Neural cell (in vitro differentiated cells): ENCODE data around the gene TXK. TPM values are rescaled to one million over a fixed set of nuclear protein-coding genes. Genes with fewer than 3 reads are reported as not detected.

Source experiments
- H2AFZ ChIP-seq: fragments of 200-600, 300-800 bp; sonication (generic), shearing (Covaris generic); 2 replicates; pipeline ENCODE4 v1.6.0; 2014; ENCODE audit warnings: low read depth, mild to moderate bottlenecking, antibody characterized with exemption, low read length, moderate library complexity
- H3F3A ChIP-seq: fragments of 200-600 bp; shearing (Covaris generic); 2 replicates; pipeline ENCODE4 v1.6.1; 2016; ENCODE audit warnings: mild to moderate bottlenecking, moderate library complexity, mixed read lengths, antibody characterized with exemption, low read length; ENCODE audit not compliant: insufficient read depth, poor library complexity, severe bottlenecking
- H3K27ac ChIP-seq: fragments of 200-600, 300-800 bp; sonication (generic), shearing (Covaris generic); 2 replicates; pipeline ENCODE4 v1.5.1; 2014; ENCODE audit warnings: mild to moderate bottlenecking, low read length, moderate library complexity
- H3K27me3 ChIP-seq: fragments of 300-800, 200-600 bp; sonication (generic), shearing (Covaris generic); 2 replicates; pipeline ENCODE4 v1.6.0; 2014; ENCODE audit warnings: mild to moderate bottlenecking, low read depth, low read length, moderate library complexity; ENCODE audit not compliant: insufficient read depth
- H3K36me3 ChIP-seq: fragments of 300-800, 200-600 bp; sonication (generic), shearing (Covaris generic); 2 replicates; pipeline ENCODE4 v1.5.1; 2014; ENCODE audit warnings: mild to moderate bottlenecking, antibody characterized with exemption, low read length, moderate library complexity; ENCODE audit not compliant: insufficient read depth
- H3K4me2 ChIP-seq: fragments of 300-800, 200-600 bp; sonication (generic), shearing (Covaris generic); 2 replicates; pipeline ENCODE4 v1.6.0; 2014; ENCODE audit warnings: mild to moderate bottlenecking, low read length
- H3K4me3 ChIP-seq: fragments of 300-800, 200-600 bp; sonication (generic), shearing (Covaris generic); 2 replicates; pipeline ENCODE4 v1.5.1; 2014; ENCODE audit warnings: mild to moderate bottlenecking, low read length, moderate library complexity
- H3K79me2 ChIP-seq: fragments of 200-600 bp; shearing (Covaris generic); replicated peaks from 2 replicates; pipeline ENCODE4 v1.6.0; 2014; ENCODE audit warnings: mild to moderate bottlenecking, low read length, moderate library complexity; ENCODE audit not compliant: insufficient read depth
- H3K9ac ChIP-seq: fragments of 300-800, 200-600 bp; sonication (generic), shearing (Covaris generic); 2 replicates; pipeline ENCODE4 v1.6.1; 2016; ENCODE audit warnings: mild to moderate bottlenecking, low read length, mixed read lengths
- H3K9me2 ChIP-seq: fragments of 200-600 bp; shearing (Covaris generic); 2 replicates; pipeline ENCODE4 v1.6.1; 2016; ENCODE audit warnings: mild to moderate bottlenecking, low read length, mixed read lengths; ENCODE audit not compliant: insufficient read depth
- H3K9me3 ChIP-seq: fragments of 200-600, 300-800 bp; sonication (generic), shearing (Covaris generic); 2 replicates; pipeline ENCODE4 v1.6.1; 2016; ENCODE audit warnings: mild to moderate bottlenecking, mixed run types, low read length, moderate library complexity, mixed read lengths
- H4K20me1 ChIP-seq: fragments of 200-600 bp; shearing (Covaris generic); 2 replicates; pipeline ENCODE4 v1.6.1; 2016; ENCODE audit warnings: mild to moderate bottlenecking, mixed run types; ENCODE audit not compliant: insufficient read depth
- CTCF ChIP-seq: fragments of 450-650 bp; IDR thresholded peaks from 2 replicates; pipeline ENCODE4 v1.5.1; 2014; ENCODE audit warnings: antibody characterized with exemption, mild to moderate bottlenecking, moderate library complexity; ENCODE audit not compliant: poor library complexity, severe bottlenecking
- EP300 ChIP-seq: fragments of 450-650 bp; conservative IDR thresholded peaks from 2 replicates; pipeline ENCODE4 v1.6.1; 2014; ENCODE audit warnings: antibody characterized with exemption, mild to moderate bottlenecking, moderate library complexity; ENCODE audit not compliant: poor library complexity, severe bottlenecking
- EZH2 ChIP-seq: fragments of 200-600, 300-800 bp; shearing (Covaris generic), sonication (generic); IDR thresholded peaks from 2 replicates; pipeline ENCODE4 v1.6.1; 2014; ENCODE audit warnings: antibody characterized with exemption, low read length, borderline replicate concordance, mild to moderate bottlenecking; ENCODE audit not compliant: insufficient read depth, poor library complexity, severe bottlenecking
- MXI1 ChIP-seq: fragments of 450-650 bp; conservative IDR thresholded peaks from 2 replicates; pipeline ENCODE4 v1.6.1; 2014; ENCODE audit warnings: antibody characterized with exemption, mild to moderate bottlenecking; ENCODE audit not compliant: poor library complexity, severe bottlenecking
- POLR2AphosphoS5 ChIP-seq: IDR thresholded peaks from 2 replicates; pipeline ENCODE4 v1.6.1; 2012
- RAD21 ChIP-seq: fragments of 450-650 bp; conservative IDR thresholded peaks from 2 replicates; pipeline ENCODE4 v1.6.1; 2014; ENCODE audit warnings: antibody characterized with exemption, mild to moderate bottlenecking, moderate library complexity
- REST ChIP-seq: IDR thresholded peaks from 2 replicates; pipeline ENCODE4 v1.6.1; 2012; ENCODE audit warnings: borderline replicate concordance
- SMC3 ChIP-seq: fragments of 450-650 bp; conservative IDR thresholded peaks from 2 replicates; pipeline ENCODE4 v1.6.1; 2014; ENCODE audit warnings: antibody characterized with exemption, mild to moderate bottlenecking, moderate library complexity; ENCODE audit not compliant: poor library complexity
- TAF1 ChIP-seq: IDR thresholded peaks from 2 replicates; pipeline ENCODE4 v1.6.1; 2012; ENCODE audit warnings: low read depth
- polyA plus RNA-seq: library from polyadenylated mRNA; depleted of rRNA; stranded (reverse); fragments of >200 nt; gene quantifications from 2 replicates; pipeline ENCODE4 v1.2.3, GENCODE V29; 2014

TXK gene
- polyA plus RNA-seq, 1 donor from 2014 or later = not detected

GRCh38 chr4:48133669-48134068, 381 bp downstream of the TXK start:
- Histone ChIP-seq H3K9me3 (no peaks in the 10 kb centered on the region), H3K4me2 (no peak overlapping the region), H3K27ac (no peak overlapping the region), H3K27me3 (no peaks in the 10 kb centered on the region), H3K4me3 (no peak overlapping the region), H3K79me2 (no peaks in the 10 kb centered on the region), H3K9me2 (no peaks in the 10 kb centered on the region), H3K36me3 (no peaks in the 10 kb centered on the region), H2AFZ (no peak overlapping the region), H4K20me1 (no peaks in the 10 kb centered on the region), H3F3A (no peaks in the 10 kb centered on the region), H3K9ac (no peak overlapping the region)
- TF ChIP-seq MXI1 (no peak), EZH2 (no peak), POLR2AphosphoS5 (no peak), RAD21 (no peak), SMC3 (no peak), TAF1 (no peak), REST (no peak), EP300 (no peak), CTCF (no peak)

GRCh38 chr4:48131736-48132135, 2.3 kb downstream of the TXK start:
- Histone ChIP-seq H3K36me3 (no peaks in the 10 kb centered on the region), H4K20me1 (no peaks in the 10 kb centered on the region), H3K9me2 (no peaks in the 10 kb centered on the region), H2AFZ (no peak overlapping the region), H3K9me3 (no peaks in the 10 kb centered on the region), H3K9ac (no peak overlapping the region), H3K79me2 (no peaks in the 10 kb centered on the region), H3K27me3 (no peaks in the 10 kb centered on the region), H3K4me2 (no peak overlapping the region), H3K27ac (no peak overlapping the region), H3K4me3 (no peak overlapping the region), H3F3A (no peaks in the 10 kb centered on the region)
- TF ChIP-seq POLR2AphosphoS5 = no peak
- no peak for TF ChIP-seq REST
- TF ChIP-seq CTCF = no peak
- no peak for TF ChIP-seq SMC3
- TF ChIP-seq RAD21 = no peak
- no peak for TF ChIP-seq EZH2
- no peak for TF ChIP-seq TAF1
- no peak for TF ChIP-seq MXI1
- TF ChIP-seq EP300 = no peak
